Skin epidermis (tissue), 12 donors: ENCODE results near the gene SLC15A4.

Experiments
- H3K27ac ChIP-seq, 21 experiments: fragments of 200-600 bp; sonication (generic) in 11 of 21; one replicate each; pipeline ENCODE4 v1.5.0; 2020; ENCODE audit warnings: mild to moderate bottlenecking in 3 of 21, inconsistent platforms in 2 of 21, moderate library complexity in 2 of 21
- H3K4me3 ChIP-seq, 7 experiments: fragments of 200-600 bp; sonication (generic) in 2 of 7; one replicate each; pipeline ENCODE4 v1.5.0; 2020; ENCODE audit warnings: inconsistent platforms in 2 of 7, mild to moderate bottlenecking in 2 of 7, moderate library complexity in 1 of 7

SLC15A4 gene

DNA sequence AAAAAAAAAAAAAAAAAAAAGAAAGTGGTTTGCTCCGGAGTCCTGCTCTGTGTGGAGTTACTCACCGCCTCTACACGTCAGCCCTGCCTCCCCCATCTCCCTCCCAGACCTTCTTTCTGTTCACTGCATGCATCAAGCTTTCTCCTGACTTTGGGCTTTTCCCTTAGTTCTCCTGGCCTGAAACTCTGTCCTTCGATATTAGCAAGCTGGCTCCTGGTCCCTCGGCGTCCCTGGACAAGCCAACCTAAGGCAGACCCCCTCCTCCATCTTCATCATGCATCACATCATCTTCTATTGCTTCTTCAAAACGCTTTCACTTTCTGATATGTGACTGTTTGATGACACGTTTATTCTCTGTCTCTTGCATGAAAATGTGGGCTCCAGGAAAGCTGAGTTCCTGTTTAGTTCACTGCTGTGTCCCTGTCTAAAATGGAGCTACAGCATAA lies 40.6 kb downstream of the SLC15A4 start:
- Histone ChIP-seq H3K4me3 (no peak overlapping the region), H3K27ac (no peak overlapping the region)

GRCh38 chr12:128779901-128780300 lies 43.9 kb downstream of the SLC15A4 start:
- no peak overlapping the region for H3K27ac ChIP-seq
- H3K4me3 ChIP-seq: no peak overlapping the region

GRCh38 chr12:128772249-128772648 lies 51.5 kb downstream of the SLC15A4 start:
- Histone ChIP-seq H3K4me3 (no peak overlapping the region), H3K27ac (no peak overlapping the region)

- no peak overlapping the region for H3K4me3 ChIP-seq
- H3K27ac ChIP-seq: no peak overlapping the region
Measured at GRCh38 chr12:128771681-128772080, 52.1 kb downstream of the SLC15A4 start.

DNA sequence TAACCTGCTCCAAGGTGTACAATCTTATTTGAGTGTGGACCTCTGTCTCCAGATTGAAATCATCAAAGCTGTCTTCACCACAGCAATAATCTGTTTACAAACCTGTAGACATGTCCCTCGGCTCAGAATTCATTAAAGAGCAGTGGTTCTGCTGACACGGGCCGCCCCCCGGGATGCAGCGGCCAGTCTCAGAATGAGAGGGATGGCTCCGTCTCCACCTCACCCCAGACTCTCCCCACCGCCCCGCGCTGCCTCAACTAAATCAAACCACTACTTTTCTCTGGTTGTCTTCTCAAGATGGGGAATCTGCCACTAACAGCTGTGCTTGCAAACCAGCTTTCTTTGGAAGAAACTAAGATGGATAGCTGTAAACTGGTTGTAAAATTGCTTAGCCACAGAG lies 56.2 kb downstream of the SLC15A4 start:
- no peak overlapping the region for H3K27ac ChIP-seq
- H3K4me3 ChIP-seq: no peak overlapping the region

DNA sequence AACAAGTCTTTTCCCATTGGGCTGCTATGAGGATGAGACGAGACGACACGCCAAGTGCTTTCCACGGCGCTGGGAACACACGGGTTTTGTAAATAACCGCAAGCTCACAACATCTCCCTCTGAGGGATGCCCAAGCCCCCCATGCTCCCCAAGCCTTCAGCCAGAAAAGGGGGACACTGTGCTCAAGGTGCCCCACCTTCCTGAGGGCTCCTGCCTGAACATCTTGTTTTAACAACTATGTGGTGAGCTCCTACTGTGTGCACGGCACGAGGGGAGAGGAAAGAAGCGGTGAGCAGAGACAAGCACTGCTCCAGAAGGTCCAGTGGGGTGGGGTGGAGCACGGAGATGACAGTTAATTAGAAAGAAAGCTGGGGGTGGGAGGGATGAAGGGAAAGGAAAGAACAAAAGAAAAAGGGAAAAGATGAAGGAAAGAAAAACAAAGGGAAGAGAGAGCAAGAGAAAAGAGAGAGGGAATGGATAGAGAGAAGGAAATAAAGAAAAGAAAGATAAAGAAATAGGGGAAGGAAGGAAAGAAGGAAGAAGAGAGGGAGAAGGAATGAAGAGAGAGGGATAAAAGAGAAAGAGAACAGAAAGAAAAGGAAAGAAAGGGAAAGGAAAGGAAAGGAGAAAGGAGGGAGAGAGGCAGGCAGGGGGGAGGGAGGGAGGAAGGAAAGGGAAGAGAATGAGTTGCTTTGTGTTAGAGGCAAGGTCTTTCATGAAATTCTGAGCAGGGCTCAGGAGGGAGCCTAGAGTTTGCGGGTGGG lies 56.8 kb downstream of the SLC15A4 start:
- no peak overlapping the region for H3K27ac ChIP-seq
- H3K4me3 ChIP-seq: no peak overlapping the region

GRCh38 chr12:128763395-128763794 lies 60.4 kb downstream of the SLC15A4 start:
- Histone ChIP-seq H3K27ac (no peak overlapping the region), H3K4me3 (no peak overlapping the region)

DNA sequence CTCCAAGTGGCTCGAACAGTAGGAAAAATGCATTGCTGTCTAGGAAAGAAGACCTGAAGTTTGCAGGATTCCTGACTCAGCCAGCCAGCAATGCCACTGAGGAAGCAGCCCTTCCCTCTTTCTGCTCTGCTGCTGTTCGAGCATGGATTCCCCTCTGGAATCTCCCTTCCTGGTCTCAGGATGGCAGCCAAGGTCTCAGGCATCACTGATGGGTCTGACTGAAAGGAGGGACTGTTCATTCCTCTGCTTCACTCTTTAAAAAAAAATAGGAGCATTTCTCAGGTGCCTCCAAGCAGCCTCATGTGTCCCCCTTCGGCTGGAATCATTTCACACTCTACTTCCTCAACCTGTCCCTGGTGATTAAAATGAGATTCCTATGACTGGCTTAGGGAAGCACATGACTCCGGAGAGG lies 62.4 kb downstream of the SLC15A4 start:
- Histone ChIP-seq H3K4me3 (no peak overlapping the region), H3K27ac (no peak overlapping the region)

DNA sequence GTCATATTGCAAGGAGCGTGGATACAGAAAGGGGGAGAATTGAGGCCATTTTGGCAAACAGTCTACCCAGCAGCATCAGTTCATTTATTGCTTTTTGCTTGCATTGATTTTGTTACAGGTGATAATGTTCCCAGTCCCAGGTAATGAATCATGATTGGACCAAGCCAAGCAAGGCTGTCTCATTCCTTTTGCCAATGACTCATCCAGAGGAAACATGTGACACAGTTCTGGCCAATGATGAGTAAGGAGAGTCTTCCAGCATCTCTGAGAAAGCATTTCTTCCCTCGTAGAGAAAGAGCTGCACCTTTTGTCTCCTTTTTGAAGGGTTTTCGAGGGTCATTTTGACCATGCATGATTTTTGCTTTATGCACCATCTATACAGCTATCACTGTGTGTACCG lies 68.2 kb downstream of the SLC15A4 start:
- Histone ChIP-seq H3K4me3 (no peak overlapping the region), H3K27ac (no peak overlapping the region)

GRCh38 chr12:128754275-128754674 lies 69.5 kb downstream of the SLC15A4 start:
- H3K27ac ChIP-seq: no peak overlapping the region

DNA sequence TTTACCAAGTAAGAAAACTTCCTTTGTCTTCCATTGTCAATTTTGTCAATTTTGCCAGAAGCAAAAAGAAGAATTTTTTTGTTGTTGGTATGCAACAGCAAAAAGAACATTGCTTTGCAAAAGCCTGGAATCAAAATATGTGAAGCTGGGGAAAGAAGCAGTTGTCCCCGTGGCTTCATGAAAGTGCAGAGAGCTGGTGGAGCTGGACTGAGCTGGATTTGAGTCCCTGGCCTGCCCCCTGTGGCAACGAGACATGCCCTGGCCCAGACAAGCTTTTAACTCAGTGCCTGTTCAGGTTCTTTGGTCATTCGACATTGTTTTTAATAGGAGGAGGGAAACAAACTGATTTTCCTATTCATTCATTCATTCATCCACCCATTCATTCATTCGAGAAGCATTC lies 70.3 kb downstream of the SLC15A4 start:
- Histone ChIP-seq H3K27ac (no peak overlapping the region), H3K4me3 (no peak overlapping the region)

More at GRCh38 chr12:128754275-128754674, 69.5 kb downstream of the SLC15A4 start:
- no peak overlapping the region for H3K4me3 ChIP-seq

GRCh38 chr12:128752386-128752785 lies 71.4 kb downstream of the SLC15A4 start:
- no peak overlapping the region for H3K4me3 ChIP-seq

GRCh38 chr12:128747441-128747840 lies 76.3 kb downstream of the SLC15A4 start:
- Histone ChIP-seq H3K4me3 (no peak overlapping the region), H3K27ac (no peak overlapping the region)

More at GRCh38 chr12:128752386-128752785, 71.4 kb downstream of the SLC15A4 start:
- no peak overlapping the region for H3K27ac ChIP-seq

- no peak overlapping the region for H3K4me3 ChIP-seq
- no peak overlapping the region for H3K27ac ChIP-seq
Measured at GRCh38 chr12:128745772-128746689, 77.7 kb downstream of the SLC15A4 start.

GRCh38 chr12:128743916-128744315 lies 79.8 kb downstream of the SLC15A4 start:
- Histone ChIP-seq H3K27ac (no peak overlapping the region), H3K4me3 (no peak overlapping the region)
